IMR-90 (cell line): Measurements from ENCODE around the gene DENND2D. TPM values are rescaled to one million over a fixed set of nuclear protein-coding genes. Genes with fewer than 3 reads are reported as not detected.

Experiments
- ATAC-seq: fragments of 200-7000 bp; cut with Tn5 transposase; 2 replicates; pipeline ENCODE4 v1.9.1; 2020; ENCODE audit warnings: low read depth, mild to moderate bottlenecking, moderate library complexity
- BruUV-seq: library from RNA; stranded (reverse); fragments of 400-500 nt; replicated peaks from 2 replicates; lab custom pipeline; 2021; lab: Mats Ljungman, UMichigan
- CTCF ChIA-PET: fragments of 300-600 bp; formaldehyde crosslinking; extraction: SDS; loops from one replicate; lab custom pipeline; 2021; ENCODE audit warnings: antibody characterized with exemption; lab: Yijun Ruan, JAX
- POLR2A ChIA-PET: fragments of 300-600 bp; sonication (Branson Sonifier 250); formaldehyde crosslinking; loops from one replicate; lab custom pipeline; 2022; ENCODE audit warnings: antibody characterized with exemption; ENCODE audit not compliant: unreplicated experiment; lab: Charles Lee
- DNase-seq: peaks from one replicate; pipeline ENCODE4 v3.0.0; 2013
- H2AFZ ChIP-seq: replicated peaks from 2 replicates; pipeline ENCODE3; 2013; ENCODE audit warnings: low read length, mild to moderate bottlenecking; ENCODE audit not compliant: poor library complexity
- H2AK5ac ChIP-seq: 2 replicates; pipeline ENCODE4 v1.6.1; 2013; ENCODE audit warnings: low read depth, low read length, inconsistent platforms
- H2AK9ac ChIP-seq: replicated peaks from 2 replicates; pipeline ENCODE3; 2013; ENCODE audit warnings: mild to moderate bottlenecking, low read depth, low read length, moderate library complexity; ENCODE audit not compliant: poor library complexity
- H2BK120ac ChIP-seq: 2 replicates; pipeline ENCODE4 v1.6.1; 2013; ENCODE audit warnings: low read depth, low read length, inconsistent platforms
- H2BK15ac ChIP-seq: 3 replicates; pipeline ENCODE4 v1.6.1; 2013; ENCODE audit warnings: low read depth, low read length, inconsistent platforms
- H2BK20ac ChIP-seq: 2 replicates; pipeline ENCODE4 v1.6.1; 2013; ENCODE audit warnings: low read depth, mild to moderate bottlenecking, inconsistent platforms, low read length, moderate library complexity
- H2BK5ac ChIP-seq: 2 replicates; pipeline ENCODE4 v1.6.1; 2013; ENCODE audit warnings: mild to moderate bottlenecking, low read depth, low read length, inconsistent platforms; ENCODE audit not compliant: poor library complexity, severe bottlenecking
- H3K14ac ChIP-seq: replicated peaks from 2 replicates; pipeline ENCODE4 v1.6.1; 2013; ENCODE audit warnings: low read depth, low read length, inconsistent platforms
- H3K18ac ChIP-seq: 2 replicates; pipeline ENCODE4 v1.6.1; 2013; ENCODE audit warnings: low read depth, low read length, control low read depth
- H3K23ac ChIP-seq: 2 replicates; pipeline ENCODE4 v1.6.1; 2013; ENCODE audit warnings: low read depth, low read length, inconsistent platforms
- H3K27ac ChIP-seq: 2 replicates; pipeline ENCODE4 v1.5.1; 2013; ENCODE audit warnings: mild to moderate bottlenecking, control low read depth, low read length; ENCODE audit not compliant: insufficient read depth
- H3K27me3 ChIP-seq: 2 replicates; pipeline ENCODE4 v1.6.1; 2013; ENCODE audit warnings: low read length; ENCODE audit not compliant: control insufficient read depth, insufficient read depth
- H3K36me3 ChIP-seq: 2 replicates; pipeline ENCODE4 v1.6.1; 2013; ENCODE audit warnings: low read length, mixed read lengths; ENCODE audit not compliant: control insufficient read depth, insufficient read depth
- H3K4ac ChIP-seq: 2 replicates; pipeline ENCODE4 v1.6.1; 2013; ENCODE audit warnings: low read depth, low read length, inconsistent platforms
- H3K4me1 ChIP-seq: 2 replicates; pipeline ENCODE4 v1.6.1; 2013; ENCODE audit warnings: low read length, mixed read lengths; ENCODE audit not compliant: control insufficient read depth, insufficient read depth
- H3K4me2 ChIP-seq: 2 replicates; pipeline ENCODE4 v1.6.1; 2013; ENCODE audit warnings: low read depth, mild to moderate bottlenecking, control low read depth, low read length, moderate library complexity
- H3K4me3 ChIP-seq: 2 replicates; pipeline ENCODE4 v1.5.1; 2013; ENCODE audit warnings: low read depth, mild to moderate bottlenecking, control low read depth, low read length, moderate library complexity; ENCODE audit not compliant: insufficient read depth
- H3K56ac ChIP-seq: 2 replicates; pipeline ENCODE4 v1.6.1; 2013; ENCODE audit warnings: low read length, inconsistent platforms; ENCODE audit not compliant: insufficient read depth; ENCODE audit errors: extremely low read depth
- H3K79me1 ChIP-seq, 2 experiments: 2 replicates each; pipeline ENCODE4 v1.6.1; 2013; ENCODE audit warnings: low read length in 2 of 2, inconsistent platforms in 1 of 2, low read depth in 1 of 2
- H3K9ac ChIP-seq: 2 replicates; pipeline ENCODE4 v1.6.1; 2013; ENCODE audit warnings: low read depth, low read length, control low read depth
- H3K9me1 ChIP-seq: 2 replicates; pipeline ENCODE4 v1.6.1; 2013; ENCODE audit warnings: low read length, inconsistent platforms; ENCODE audit not compliant: insufficient read depth
- H3K9me3 ChIP-seq: 2 replicates; pipeline ENCODE4 v1.6.1; 2013; ENCODE audit warnings: low read length; ENCODE audit not compliant: control insufficient read depth, insufficient read depth
- H4K20me1 ChIP-seq: 2 replicates; pipeline ENCODE4 v1.6.1; 2013; ENCODE audit warnings: low read length, inconsistent platforms; ENCODE audit not compliant: insufficient read depth
- H4K5ac ChIP-seq: 2 replicates; pipeline ENCODE4 v1.6.1; 2013; ENCODE audit warnings: mild to moderate bottlenecking, low read depth, low read length, control low read depth
- H4K8ac ChIP-seq, 2 experiments: 2 replicates each; pipeline ENCODE4 v1.6.1; 2013; ENCODE audit warnings: low read depth in 2 of 2, low read length in 2 of 2, control low read depth in 1 of 2, inconsistent platforms in 1 of 2
- H4K91ac ChIP-seq: 2 replicates; pipeline ENCODE4 v1.6.1; 2013; ENCODE audit warnings: low read depth, low read length, inconsistent platforms; ENCODE audit not compliant: insufficient read depth
- BHLHE40 ChIP-seq: fragments of 150-350 bp; IDR thresholded peaks from 2 replicates; pipeline ENCODE4 v1.6.1; 2016; ENCODE audit warnings: mild to moderate bottlenecking, low read depth, low read length
- CEBPB ChIP-seq: IDR thresholded peaks from 2 replicates; pipeline ENCODE4 v1.6.1; 2012; ENCODE audit warnings: low read depth, low read length, improper control_type of control experiment
- CHD1 ChIP-seq: IDR thresholded peaks from 2 replicates; pipeline ENCODE4 v1.6.1; 2012; ENCODE audit warnings: low read depth, low read length, improper control_type of control experiment
- ELK1 ChIP-seq: fragments of 150-350 bp; IDR thresholded peaks from 2 replicates; pipeline ENCODE4 v1.6.1; 2016; ENCODE audit warnings: low read depth, mild to moderate bottlenecking, low read length, moderate library complexity, borderline replicate concordance
- FOS ChIP-seq: fragments of 150-350 bp; IDR thresholded peaks from 2 replicates; pipeline ENCODE4 v1.6.1; 2016; ENCODE audit warnings: low read depth, low read length
- MAFK ChIP-seq: IDR thresholded peaks from 2 replicates; pipeline ENCODE4 v1.6.1; 2012; ENCODE audit warnings: low read depth, low read length, improper control_type of control experiment
- MAZ ChIP-seq: IDR thresholded peaks from 2 replicates; pipeline ENCODE4 v1.6.1; 2012; ENCODE audit warnings: low read depth, mild to moderate bottlenecking, low read length, improper control_type of control experiment, moderate library complexity, borderline replicate concordance
- MXI1 ChIP-seq: IDR thresholded peaks from 2 replicates; pipeline ENCODE4 v1.6.1; 2012; ENCODE audit warnings: low read depth, mild to moderate bottlenecking, low read length, moderate library complexity, borderline replicate concordance
- NFE2L2 ChIP-seq: fragments of 150-350 bp; IDR thresholded peaks from 2 replicates; pipeline ENCODE4 v1.6.1; 2016; ENCODE audit warnings: low read depth, mild to moderate bottlenecking, low read length
- POLR2A ChIP-seq: IDR thresholded peaks from 2 replicates; pipeline ENCODE4 v1.6.1; 2012; ENCODE audit warnings: mild to moderate bottlenecking, low read depth, low read length
- RAD21 ChIP-seq: IDR thresholded peaks from 2 replicates; pipeline ENCODE4 v1.6.1; 2012; ENCODE audit warnings: low read length, improper control_type of control experiment
- RCOR1 ChIP-seq: IDR thresholded peaks from 2 replicates; pipeline ENCODE4 v1.6.1; 2012; ENCODE audit warnings: mild to moderate bottlenecking, low read length, improper control_type of control experiment; ENCODE audit not compliant: insufficient replicate concordance
- RFX5 ChIP-seq: IDR thresholded peaks from 2 replicates; pipeline ENCODE4 v1.8.0; 2012; ENCODE audit warnings: low read depth, mild to moderate bottlenecking, low read length, moderate library complexity
- SMC3 ChIP-seq: fragments of 150-350 bp; IDR thresholded peaks from 2 replicates; pipeline ENCODE4 v1.6.1; 2016; ENCODE audit warnings: low read depth, mild to moderate bottlenecking, antibody characterized with exemption, low read length, moderate library complexity
- USF2 ChIP-seq: fragments of 150-350 bp; IDR thresholded peaks from 2 replicates; pipeline ENCODE4 v1.6.1; 2017; ENCODE audit warnings: mild to moderate bottlenecking, antibody characterized with exemption, low read length, low read depth
- WGBS, 2 experiments: methylation state at CpG; one replicate each; pipeline versions ENCODE4 v1.1.5 to v1.1.7; 2013; ENCODE audit warnings: missing lambda C conversion rate in 2 of 2; ENCODE audit not compliant: insufficient read length in 1 of 2; ENCODE audit errors: extremely low coverage in 2 of 2; 5-methylcytosine and 5-hydroxymethylcytosine counted together
- dilution Hi-C: fragments of 300-500 bp; cut with HindIII; formaldehyde crosslinking; loops from one replicate; pipeline ENCODE4 v1.14.3; 2018; ENCODE audit warnings: low sequenced_read_pairs; ENCODE audit not compliant: unreplicated experiment
- in situ Hi-C: fragments of 300-500 bp; cut with MboI; formaldehyde crosslinking; loops from 3 replicates; pipeline ENCODE4 v1.14.3; 2019; ENCODE audit warnings: low sequenced_read_pairs, inconsistent platforms, mixed read lengths
- intact Hi-C: fragments of 100-400 bp; cut with micrococcal nuclease; formaldehyde crosslinking; loops from 2 replicates; pipeline ENCODE4 v1.10.0; 2022
- polyA plus RNA-seq, 3 experiments: library from polyadenylated mRNA; depleted of rRNA; stranded (reverse); fragments of >200 nt; gene quantifications; 2 replicates each; pipeline ENCODE4 v1.2.3, GENCODE V29; 2012; ENCODE audit warnings: low replicate concordance in 1 of 3
- total RNA-seq: library from RNA; depleted of rRNA; stranded (reverse); fragments of >200 nt; gene quantifications from 2 replicates; pipeline ENCODE4 v1.2.3, GENCODE V29; 2012
- TF ChIP-seq, protein P1 (sequence below): conservative IDR thresholded peaks from 2 replicates; pipeline ENCODE4 v1.5.1; 2012; ENCODE audit warnings: mild to moderate bottlenecking, low read depth, low read length, improper control_type of control experiment

The DENND2D gene
- total and polyA plus RNA-seq, 2 of the 4 experiments (the other 2 are of a cell fraction), result 0.86 to 0.90 TPM

DNA sequence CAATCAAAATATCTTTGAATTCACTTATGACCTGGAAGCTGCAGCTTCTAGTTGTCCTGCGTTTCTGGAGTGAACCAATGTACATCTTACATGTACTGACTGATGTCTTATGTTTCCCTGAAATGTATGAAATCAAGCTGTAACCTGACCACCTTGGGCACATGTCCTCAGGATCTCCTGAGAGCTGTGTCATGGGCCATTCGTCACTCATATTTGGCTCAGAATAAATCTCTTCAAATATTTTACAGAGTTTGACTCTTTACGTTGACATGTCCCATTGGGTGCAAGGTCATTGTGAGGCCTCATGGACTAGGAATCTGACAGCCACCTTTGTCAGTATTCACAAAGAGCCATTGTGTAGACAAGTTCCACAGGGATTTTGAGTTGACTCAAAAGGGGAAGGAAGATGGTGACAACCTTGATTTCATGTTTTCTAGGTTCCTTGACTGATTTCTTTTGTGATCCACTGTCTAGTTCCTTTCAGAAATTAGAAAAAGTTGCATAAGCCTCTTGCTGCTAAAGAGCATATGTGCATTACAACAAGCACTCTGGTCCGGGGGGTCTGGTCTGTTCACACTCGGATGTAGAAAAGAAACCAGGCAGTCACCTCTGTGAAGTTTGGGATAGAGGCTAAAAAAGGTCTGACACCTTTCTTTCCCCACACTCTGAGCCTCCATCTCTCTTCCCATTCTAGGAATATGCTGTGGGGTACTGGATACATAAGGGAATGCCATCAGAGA, 37.8 kb upstream of the DENND2D start:
- H2BK20ac ChIP-seq, result no peak overlapping the region
- H3K4ac ChIP-seq, result no peak overlapping the region
- TF ChIP-seq RFX5, result no peak
- TF ChIP-seq, protein P1, sequence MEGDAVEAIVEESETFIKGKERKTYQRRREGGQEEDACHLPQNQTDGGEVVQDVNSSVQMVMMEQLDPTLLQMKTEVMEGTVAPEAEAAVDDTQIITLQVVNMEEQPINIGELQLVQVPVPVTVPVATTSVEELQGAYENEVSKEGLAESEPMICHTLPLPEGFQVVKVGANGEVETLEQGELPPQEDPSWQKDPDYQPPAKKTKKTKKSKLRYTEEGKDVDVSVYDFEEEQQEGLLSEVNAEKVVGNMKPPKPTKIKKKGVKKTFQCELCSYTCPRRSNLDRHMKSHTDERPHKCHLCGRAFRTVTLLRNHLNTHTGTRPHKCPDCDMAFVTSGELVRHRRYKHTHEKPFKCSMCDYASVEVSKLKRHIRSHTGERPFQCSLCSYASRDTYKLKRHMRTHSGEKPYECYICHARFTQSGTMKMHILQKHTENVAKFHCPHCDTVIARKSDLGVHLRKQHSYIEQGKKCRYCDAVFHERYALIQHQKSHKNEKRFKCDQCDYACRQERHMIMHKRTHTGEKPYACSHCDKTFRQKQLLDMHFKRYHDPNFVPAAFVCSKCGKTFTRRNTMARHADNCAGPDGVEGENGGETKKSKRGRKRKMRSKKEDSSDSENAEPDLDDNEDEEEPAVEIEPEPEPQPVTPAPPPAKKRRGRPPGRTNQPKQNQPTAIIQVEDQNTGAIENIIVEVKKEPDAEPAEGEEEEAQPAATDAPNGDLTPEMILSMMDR, result no peak
- no peak for TF ChIP-seq POLR2A
- no peak for TF ChIP-seq ELK1
- TF ChIP-seq RAD21, result no peak
- no peak for TF ChIP-seq NFE2L2
- no peak for TF ChIP-seq MAFK
- TF ChIP-seq USF2, result no peak
- no peak for TF ChIP-seq SMC3
- TF ChIP-seq BHLHE40, result no peak
- TF ChIP-seq CEBPB, result no peak
- no peak for TF ChIP-seq RCOR1
- TF ChIP-seq CHD1, result no peak
- no peak for TF ChIP-seq MAZ
- no peak for TF ChIP-seq MXI1
- TF ChIP-seq FOS, result no peak
- WGBS, 2 experiments, result no CpG with 5 or more reads among the region's 5 CpGs
- H3K9me3 ChIP-seq, result no peaks in the 10 kb centered on the region
- no peaks in the 10 kb centered on the region for H3K79me1 ChIP-seq
- no peak overlapping the region for H2BK5ac ChIP-seq
- H3K9me1 ChIP-seq, result no peaks in the 10 kb centered on the region
- H2BK120ac ChIP-seq, result no peak overlapping the region
- peaks cover 7% of the 10 kb centered on the region for H3K27me3 ChIP-seq
- no peak overlapping the region for H2AK5ac ChIP-seq
- no TSS peak for BruUV-seq
- no peak overlapping the region for H2BK15ac ChIP-seq
- H2AFZ ChIP-seq, result no peak overlapping the region
- H3K14ac ChIP-seq, result no peak overlapping the region
- H3K4me1 ChIP-seq, result peaks cover 2% of the 10 kb centered on the region; the same call in 1 of the 2 replicates
- H3K36me3 ChIP-seq, result no peaks in the 10 kb centered on the region
- no peak for ATAC-seq
- H3K27ac ChIP-seq, result no peak overlapping the region
- in situ Hi-C loops, result no loop called here
- H3K9ac ChIP-seq, result no peak overlapping the region
- no peak overlapping the region for H3K56ac ChIP-seq
- no peak overlapping the region for H3K4me2 ChIP-seq
- CTCF ChIA-PET, result no interaction called here
- intact Hi-C loops, result no loop called here
- dilution Hi-C loops, result no loop called here
- H4K8ac ChIP-seq, result no peak overlapping the region
- no peak for DNase-seq
- POLR2A ChIA-PET, result no interaction called here
- no peak overlapping the region for H3K23ac ChIP-seq
- no peaks in the 10 kb centered on the region for H4K20me1 ChIP-seq
- no peak overlapping the region for H4K91ac ChIP-seq
- no peak overlapping the region for H2AK9ac ChIP-seq
- H3K18ac ChIP-seq, result no peak overlapping the region
- H4K5ac ChIP-seq, result no peak overlapping the region
- no peak overlapping the region for H3K4me3 ChIP-seq
